NCI-H146 (cell line): ENCODE measurements around the gene ELMOD1.
"Not testable (repeated sequence)": the region's sequence is repeated elsewhere in the genome, so short reads cannot be mapped to it uniquely, and the experiment has no call there.

Experiments used
- DNase-seq: peaks from one replicate; lab custom pipeline; 2025; lab: John Stamatoyannopoulos, UW

Gene ELMOD1

GRCh38 chr11:107590460-107591377 is at the start of gene ELMOD1:
Gene ELMOD1, plus strand, starts transcription at chr11:107591147. Its CDS starts 27,043 bp downstream, at chr11:107618190.
- DNase-seq: peak; percentile 57

- DNase-seq: no peak
Measured at GRCh38 chr11:107545101-107545514, 45.8 kb upstream of the ELMOD1 start.

- no peak for DNase-seq
Measured at GRCh38 chr11:107547961-107548360, 43.0 kb upstream of the ELMOD1 start.

GRCh38 chr11:107549253-107549953 is 41.5 kb upstream of the ELMOD1 start:
- peak; percentile 29 for DNase-seq

GRCh38 chr11:107549954-107550285 is 41.0 kb upstream of the ELMOD1 start:
- no peak for DNase-seq

- no peak for DNase-seq
Measured at GRCh38 chr11:107550304-107550703, 40.6 kb upstream of the ELMOD1 start.

GRCh38 chr11:107561688-107562087 is 29.3 kb upstream of the ELMOD1 start:
- DNase-seq: no peak

- no peak for DNase-seq
Measured at GRCh38 chr11:107562647-107563208, 28.2 kb upstream of the ELMOD1 start.

GRCh38 chr11:107563702-107564101 is 27.2 kb upstream of the ELMOD1 start:
- peak; percentile 19 for DNase-seq

- DNase-seq: no peak
Measured at GRCh38 chr11:107564877-107565218, 26.1 kb upstream of the ELMOD1 start.

GRCh38 chr11:107565219-107565937 is 25.6 kb upstream of the ELMOD1 start, which contains the start of gene ALKBH8:
Gene ALKBH8, minus strand, starts transcription at chr11:107565735. Its CDS starts 4,842 bp downstream, at chr11:107560893.
- peak; percentile 73 for DNase-seq

- not testable (repeated sequence) for DNase-seq
Measured at GRCh38 chr11:107565955-107566501, 24.9 kb upstream of the ELMOD1 start.

- DNase-seq: no peak
Measured at GRCh38 chr11:107566569-107566968, 24.4 kb upstream of the ELMOD1 start.

- no peak for DNase-seq
Measured at GRCh38 chr11:107567739-107568335, 23.1 kb upstream of the ELMOD1 start.

- peak; percentile 5 for DNase-seq
Measured at GRCh38 chr11:107570015-107570414, 20.9 kb upstream of the ELMOD1 start.

GRCh38 chr11:107573438-107573837 is 17.5 kb upstream of the ELMOD1 start:
- no peak for DNase-seq

GRCh38 chr11:107576497-107577345 is 14.2 kb upstream of the ELMOD1 start:
- peak; percentile 32 for DNase-seq

GRCh38 chr11:107577346-107577711 is 13.6 kb upstream of the ELMOD1 start:
- DNase-seq: no peak

GRCh38 chr11:107579169-107579568 is 11.8 kb upstream of the ELMOD1 start:
- DNase-seq: not testable (repeated sequence)

GRCh38 chr11:107581147-107581546 is 9.8 kb upstream of the ELMOD1 start:
- no peak for DNase-seq
